Measurements from ENCODE around the gene SLC36A4. TPM values are rescaled to one million over a fixed set of nuclear protein-coding genes. Genes with fewer than 3 reads are reported as not detected.
"Not testable (repeated sequence)": the region's sequence is repeated elsewhere in the genome, so short reads cannot be mapped to it uniquely, and the experiment has no call there.

Gene SLC36A4
- total RNA-seq, 1 donor from 2014 or later: 10.3 TPM

GRCh38 chr11:93196816-93197379 is 893 bp downstream of the SLC36A4 start:
- intact Hi-C loops (cut with micrococcal nuclease): loop anchor here (1.0 to 5.0 kb wide), 10 partner anchors 37 to 1895 kb away; partner anchors contain the start of genes ANKRD49, C11orf54, CEP295 and MED17

- intact Hi-C loops (cut with micrococcal nuclease): loop anchor here (5.0 kb wide), 1 partner anchor 1898 kb away; no protein-coding TSS in a partner anchor
These were observed 3.0 kb downstream of the SLC36A4 start for GRCh38 chr11:93194673-93195291.

GRCh38 chr11:93193731-93194130 is 4.1 kb downstream of the SLC36A4 start:
- intact Hi-C loops (cut with micrococcal nuclease): no loop called here

- intact Hi-C loops (cut with micrococcal nuclease): no loop called here
These were observed 5.6 kb downstream of the SLC36A4 start for GRCh38 chr11:93192163-93192562.

GRCh38 chr11:93189462-93189861 is 8.3 kb downstream of the SLC36A4 start:
- intact Hi-C loops (cut with micrococcal nuclease): no loop called here

GRCh38 chr11:93188726-93189125 is 9.1 kb downstream of the SLC36A4 start:
- intact Hi-C loops (cut with micrococcal nuclease): no loop called here

- intact Hi-C loops (cut with micrococcal nuclease): no loop called here
These were observed 10.5 kb downstream of the SLC36A4 start for GRCh38 chr11:93187290-93187689.

- intact Hi-C loops (cut with micrococcal nuclease): not testable (repeated sequence)
These were observed 19.9 kb downstream of the SLC36A4 start for GRCh38 chr11:93177891-93178290.

GRCh38 chr11:93169950-93170561 is 27.7 kb downstream of the SLC36A4 start:
- intact Hi-C loops (cut with micrococcal nuclease): loop anchor here (1.0 kb wide), 2 partner anchors 81 to 228 kb away; no protein-coding TSS in a partner anchor

- intact Hi-C loops (cut with micrococcal nuclease): no loop called here
These were observed 28.6 kb downstream of the SLC36A4 start for GRCh38 chr11:93169143-93169542.

GRCh38 chr11:93166862-93167261 is 30.9 kb downstream of the SLC36A4 start:
- intact Hi-C loops (cut with micrococcal nuclease): no loop called here

- intact Hi-C loops (cut with micrococcal nuclease): no loop called here
These were observed 31.6 kb downstream of the SLC36A4 start for GRCh38 chr11:93166194-93166593.

GRCh38 chr11:93160808-93161207 is 37.0 kb downstream of the SLC36A4 start:
- intact Hi-C loops (cut with micrococcal nuclease): no loop called here

- intact Hi-C loops (cut with micrococcal nuclease): no loop called here
These were observed 37.6 kb downstream of the SLC36A4 start for GRCh38 chr11:93160156-93160555.

- intact Hi-C loops (cut with micrococcal nuclease): no loop called here
These were observed 38.1 kb downstream of the SLC36A4 start for GRCh38 chr11:93159721-93160120.

- intact Hi-C loops (cut with micrococcal nuclease): no loop called here
These were observed 42.1 kb downstream of the SLC36A4 start for GRCh38 chr11:93155738-93156137.

GRCh38 chr11:93145390-93145915 is 52.3 kb downstream of the SLC36A4 start:
- intact Hi-C loops (cut with micrococcal nuclease): no loop called here

- intact Hi-C loops (cut with micrococcal nuclease): no loop called here
These were observed 54.0 kb downstream of the SLC36A4 start for GRCh38 chr11:93143800-93144199.

GRCh38 chr11:93143186-93143585 is 54.6 kb downstream of the SLC36A4 start:
- intact Hi-C loops (cut with micrococcal nuclease): no loop called here

- intact Hi-C loops (cut with micrococcal nuclease): no loop called here
These were observed 64.2 kb downstream of the SLC36A4 start for GRCh38 chr11:93133488-93134109.

- intact Hi-C loops (cut with micrococcal nuclease): no loop called here
These were observed 65.0 kb downstream of the SLC36A4 start for GRCh38 chr11:93132836-93133235.

- intact Hi-C loops (cut with micrococcal nuclease): no loop called here
These were observed 66.1 kb downstream of the SLC36A4 start for GRCh38 chr11:93131709-93132108.

Measured in T-helper 1 cell treated with Interleukin-12 subunit alpha and Interleukin-12 subunit beta and Interleukin-4 antibody, amounts not matched to agents 30 ng/mL and 1 ng/mL, for 36 hours (primary cell).